Heart left ventricle (tissue), 16 donors: ENCODE data around the gene PAX5. TPM values are rescaled to one million over a fixed set of nuclear protein-coding genes. Genes with fewer than 3 reads are reported as not detected.

ENCODE experiments used
- ATAC-seq, 4 donors: fragments of 200-7000 bp; cut with Tn5 transposase; one replicate each; pipeline ENCODE4 v1.9.1; 2020 to 2022; ENCODE audit warnings: moderate library complexity in 4 of 4, mild to moderate bottlenecking in 3 of 4, moderate number of reproducible peaks in 1 of 4
- DNase-seq, 5 donors: peaks; one replicate each; pipeline ENCODE4 v3.0.0-alpha.2; 2020
- H3K27ac ChIP-seq, 12 donors: fragments of 200-600 bp; sonication (generic) in 4 of 12; one replicate each; pipeline versions ENCODE4 v1.5.0 to v1.8.0; 2016 to 2022; ENCODE audit warnings: mild to moderate bottlenecking in 2 of 12
- H3K27me3 ChIP-seq, 9 donors: fragments of 200-600 bp; sonication (generic) in 2 of 9; one replicate each; pipeline versions ENCODE4 v1.5.1 to v1.8.0; 2016 to 2022; ENCODE audit warnings: mild to moderate bottlenecking in 3 of 9
- H3K36me3 ChIP-seq, 9 donors: fragments of 200-600 bp; sonication (generic) in 2 of 9; one replicate each; pipeline versions ENCODE4 v1.5.0 to v1.8.0; 2018 to 2022; ENCODE audit warnings: mild to moderate bottlenecking in 2 of 9
- H3K4me1 ChIP-seq, 12 donors: fragments of 200-600 bp; sonication (generic) in 4 of 12; one replicate each; pipeline versions ENCODE4 v1.5.0 to v1.8.0; 2016 to 2022; ENCODE audit warnings: mild to moderate bottlenecking in 3 of 12
- H3K4me3 ChIP-seq, 12 donors: fragments of 200-600 bp; sonication (generic) in 4 of 12; one replicate each; pipeline versions ENCODE4 v1.5.0 to v1.8.0; 2017 to 2022; ENCODE audit warnings: mild to moderate bottlenecking in 9 of 12, moderate library complexity in 4 of 12
- H3K9me3 ChIP-seq, 12 donors: fragments of 200-600 bp; sonication (generic) in 4 of 12; one replicate each; pipeline versions ENCODE4 v1.5.0 to v1.8.0; 2016 to 2022; ENCODE audit warnings: mild to moderate bottlenecking in 1 of 12
- POLR2A ChIP-seq, 2 donors: fragments of 450-650 bp; IDR thresholded peaks; one replicate each; pipeline ENCODE4 v1.6.1; 2017; ENCODE audit warnings: antibody characterized with exemption in 2 of 2, mild to moderate bottlenecking in 2 of 2, moderate library complexity in 2 of 2
- WGBS, 4 donors: extraction: QIAGEN DNeasy Blood & Tissue Kit in 2 of 4; methylation state at CpG; one replicate each; pipeline versions ENCODE4 v1.1.5 to v1.1.7; 2013 to 2018; 5-methylcytosine and 5-hydroxymethylcytosine counted together
- intact Hi-C, 10 donors: fragments of 100-400 bp; cut with DNase I; formaldehyde crosslinking; loops; one replicate each; pipeline versions ENCODE4 v1.11.1 to v1.14.2; 2022
- polyA plus RNA-seq, 2 donors: library from polyadenylated mRNA; stranded (reverse); fragments of 200-250 nt; gene quantifications; one replicate each; pipeline ENCODE4 v1.2.3, GENCODE V29; 2013
- total RNA-seq, 9 donors: library from RNA; depleted of rRNA in 2 of 9; stranded (reverse); fragments of >200 nt in 2 of 9; fragmentation: NEBNext Ultra II Directional in 3 of 9; extraction: Animal tissue kit (Norgen Biotek cat#: 25700) in 3 of 9; gene quantifications; one replicate each; pipeline versions ENCODE4 v1.1.0 to v1.2.4, GENCODE V29; 2016 to 2023
- TF ChIP-seq, protein P1 (sequence below), 12 donors: fragments of 200-600 bp; sonication (generic) in 4 of 12; IDR thresholded peaks; one replicate each; pipeline versions ENCODE4 v1.5.0 to v1.8.0; 2018 to 2022; ENCODE audit warnings: antibody characterized with exemption in 12 of 12, mild to moderate bottlenecking in 5 of 12
- donor health status: ischemic (EF 13 %, LVEDD 7.1; RV severe dilation, severe dysfunction).
- donor health status: healthy with polysubstance abuse.
- donor health status: DM: no; HTN: yes; CAD: no.
- donor health status: DM: no; HTN: no; CAD: no.
- donor health status: ischemic (EF 25% LVEDD 6.9; RV normal size, moderate dysfunction).
- donor health status: ischemic (EF 25% LVEDD 5.7; RV mildly dilated, moderate dysfunction).
- donor health status: healthy.
- donor health status: DM: yes; HTN: yes; CAD: no.
- donor health status: ischemic (EF 35%, LVEDD 5.7; RV mildly dilated, moderate dysfunction).
- donor health status: nonischemic (EF 11% LVEDD 7.7; RV severe dilation, severe dysfunction).
- donor health status: DM: yes; HTN: yes; CAD: no.
- donor health status: PGD.
- donor health status: ischemic (EF 29% LVEDD 5.4; RV normal size, mild dysfunction).
- donor health status: nonischemic (EF 23%, LVEDD 6.1; RV moderate dilation, normal function).

Gene PAX5
- total and polyA plus RNA-seq, 11 donors, result 0.01 to 0.37 (median 0.08) TPM; not detected in 7

GRCh38 chr9:36922548-36922947, 111.5 kb downstream of the PAX5 start:
- 73 to 79% (median 77%) methylated on average over 5 of the region's 5 CpGs for WGBS, 4 donors
- DNase-seq (no peak), ATAC-seq (no peak)
- no peak overlapping the region for H3K4me3 ChIP-seq
- intact Hi-C loops, result no loop called here
- no peaks in the 10 kb centered on the region for H3K4me1 ChIP-seq
- TF ChIP-seq, protein P1, sequence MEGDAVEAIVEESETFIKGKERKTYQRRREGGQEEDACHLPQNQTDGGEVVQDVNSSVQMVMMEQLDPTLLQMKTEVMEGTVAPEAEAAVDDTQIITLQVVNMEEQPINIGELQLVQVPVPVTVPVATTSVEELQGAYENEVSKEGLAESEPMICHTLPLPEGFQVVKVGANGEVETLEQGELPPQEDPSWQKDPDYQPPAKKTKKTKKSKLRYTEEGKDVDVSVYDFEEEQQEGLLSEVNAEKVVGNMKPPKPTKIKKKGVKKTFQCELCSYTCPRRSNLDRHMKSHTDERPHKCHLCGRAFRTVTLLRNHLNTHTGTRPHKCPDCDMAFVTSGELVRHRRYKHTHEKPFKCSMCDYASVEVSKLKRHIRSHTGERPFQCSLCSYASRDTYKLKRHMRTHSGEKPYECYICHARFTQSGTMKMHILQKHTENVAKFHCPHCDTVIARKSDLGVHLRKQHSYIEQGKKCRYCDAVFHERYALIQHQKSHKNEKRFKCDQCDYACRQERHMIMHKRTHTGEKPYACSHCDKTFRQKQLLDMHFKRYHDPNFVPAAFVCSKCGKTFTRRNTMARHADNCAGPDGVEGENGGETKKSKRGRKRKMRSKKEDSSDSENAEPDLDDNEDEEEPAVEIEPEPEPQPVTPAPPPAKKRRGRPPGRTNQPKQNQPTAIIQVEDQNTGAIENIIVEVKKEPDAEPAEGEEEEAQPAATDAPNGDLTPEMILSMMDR (IDR thresholded peaks at IDR 0.05), result no peak
- no peak for TF ChIP-seq POLR2A (IDR thresholded peaks at IDR 0.05)
- H3K36me3 ChIP-seq, result no peaks in the 10 kb centered on the region
- peaks cover 0 to 21% (median 0%) of the 10 kb centered on the region in 9 donors for H3K27me3 ChIP-seq
- no peak overlapping the region for H3K27ac ChIP-seq
- peaks cover 0 to 8% (median 0%) of the 10 kb centered on the region in 12 donors for H3K9me3 ChIP-seq

DNA sequence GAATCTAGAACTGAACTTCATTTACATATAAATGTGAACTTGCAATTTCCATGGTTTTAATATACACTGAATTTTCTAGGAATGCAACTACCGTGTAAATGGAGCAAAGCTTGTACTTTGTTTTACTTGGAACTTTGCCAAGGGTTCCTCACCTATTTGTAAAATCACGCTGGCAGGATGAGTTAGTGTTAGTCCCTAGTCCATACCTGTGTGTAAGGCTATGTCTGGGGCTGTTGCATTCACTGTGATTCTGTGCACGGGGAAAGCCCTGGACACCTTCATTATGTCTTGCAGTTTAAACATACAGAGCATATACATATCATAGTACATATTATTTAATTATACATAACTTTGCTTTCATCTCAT, 119.9 kb downstream of the PAX5 start:
- WGBS, 4 donors, result 38 to 52% (median 48%) methylated on average over 3 of the region's 3 CpGs
- DNase-seq (no peak), ATAC-seq (no peak)
- intact Hi-C loops, result no loop called here
- no peak for TF ChIP-seq POLR2A (IDR thresholded peaks at IDR 0.05)
- TF ChIP-seq, protein P1 (IDR thresholded peaks at IDR 0.05), result no peak
- H3K27me3 ChIP-seq, result peaks cover 0 to 56% (median 22%) of the 10 kb centered on the region in 9 donors
- no peak overlapping the region for H3K4me3 ChIP-seq
- H3K27ac ChIP-seq, result no peak overlapping the region
- no peaks in the 10 kb centered on the region for H3K4me1 ChIP-seq
- no peaks in the 10 kb centered on the region for H3K36me3 ChIP-seq
- peaks cover 0 to 22% (median 0%) of the 10 kb centered on the region in 12 donors for H3K9me3 ChIP-seq

GRCh38 chr9:36913393-36914211, 120.5 kb downstream of the PAX5 start:
- ATAC-seq, result no peak

GRCh38 chr9:36912620-36913019, 121.4 kb downstream of the PAX5 start:
- Histone ChIP-seq H3K4me3 (no peak overlapping the region), H3K27ac (no peak overlapping the region), H3K27me3 (peaks cover 0 to 69% (median 22%) of the 10 kb centered on the region in 9 donors), H3K9me3 (peaks cover 0 to 16% (median 0%) of the 10 kb centered on the region in 12 donors), H3K36me3 (no peaks in the 10 kb centered on the region), H3K4me1 (no peaks in the 10 kb centered on the region)
- intact Hi-C loops, result no loop called here
- TF ChIP-seq POLR2A (IDR thresholded peaks at IDR 0.05), result no peak
- TF ChIP-seq, protein P1 (IDR thresholded peaks at IDR 0.05), result no peak
- DNase-seq (no peak), ATAC-seq (no peak)
- 59 to 71% (median 70%) methylated on average over 3 of the region's 3 CpGs for WGBS, 4 donors

More at GRCh38 chr9:36913393-36914211, 120.5 kb downstream of the PAX5 start:
- TF ChIP-seq POLR2A (IDR thresholded peaks at IDR 0.05), result no peak
- TF ChIP-seq, protein P1 (IDR thresholded peaks at IDR 0.05), result no peak
- H3K36me3 ChIP-seq, result no peaks in the 10 kb centered on the region
- peaks cover 0 to 17% (median 0%) of the 10 kb centered on the region in 12 donors for H3K9me3 ChIP-seq
- DNase-seq, result no peak
- no peaks in the 10 kb centered on the region for H3K4me1 ChIP-seq
- no peak overlapping the region for H3K27ac ChIP-seq
- peaks cover 0 to 62% (median 22%) of the 10 kb centered on the region in 9 donors for H3K27me3 ChIP-seq
- WGBS, 4 donors, result 44 to 54% (median 46%) methylated on average over 10 of the region's 10 CpGs
- H3K4me3 ChIP-seq, result no peak overlapping the region
- intact Hi-C loops, result no loop called here
